ENCODE measurements around the gene OSTC. TPM values are rescaled to one million over a fixed set of nuclear protein-coding genes. Genes with fewer than 3 reads are reported as not detected.

Gene OSTC
- total RNA-seq, 4 donors from 2014 or later: 31.2 to 53.9 (median 37.2) TPM

DNA sequence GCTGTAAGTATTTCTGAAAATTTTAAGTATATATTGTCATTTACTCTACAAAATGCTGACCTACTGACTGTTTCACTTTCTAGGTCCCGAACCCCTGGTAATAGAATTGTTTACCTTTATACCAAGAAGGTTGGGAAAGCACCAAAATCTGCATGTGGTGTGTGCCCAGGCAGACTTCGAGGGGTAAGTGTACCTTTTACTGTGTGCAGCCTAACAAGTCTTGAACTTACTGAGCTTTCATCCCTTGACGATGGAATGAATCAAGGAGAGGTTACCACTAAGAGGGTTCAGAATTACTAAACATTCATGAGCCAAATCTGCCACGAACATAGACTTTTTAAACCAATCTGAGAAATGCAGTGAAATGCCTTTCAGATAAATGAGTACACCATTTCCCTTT is 28.4 kb upstream of the OSTC start:
- H3K27me3 ChIP-seq: no peaks in the 10 kb centered on the region
- no peaks in the 10 kb centered on the region for H3K9me3 ChIP-seq
- peaks cover 0 to 53% (median 0%) of the 10 kb centered on the region in 3 donors for H3K36me3 ChIP-seq
- H3K4me3 ChIP-seq: no peak overlapping the region
- TF ChIP-seq, protein P1, sequence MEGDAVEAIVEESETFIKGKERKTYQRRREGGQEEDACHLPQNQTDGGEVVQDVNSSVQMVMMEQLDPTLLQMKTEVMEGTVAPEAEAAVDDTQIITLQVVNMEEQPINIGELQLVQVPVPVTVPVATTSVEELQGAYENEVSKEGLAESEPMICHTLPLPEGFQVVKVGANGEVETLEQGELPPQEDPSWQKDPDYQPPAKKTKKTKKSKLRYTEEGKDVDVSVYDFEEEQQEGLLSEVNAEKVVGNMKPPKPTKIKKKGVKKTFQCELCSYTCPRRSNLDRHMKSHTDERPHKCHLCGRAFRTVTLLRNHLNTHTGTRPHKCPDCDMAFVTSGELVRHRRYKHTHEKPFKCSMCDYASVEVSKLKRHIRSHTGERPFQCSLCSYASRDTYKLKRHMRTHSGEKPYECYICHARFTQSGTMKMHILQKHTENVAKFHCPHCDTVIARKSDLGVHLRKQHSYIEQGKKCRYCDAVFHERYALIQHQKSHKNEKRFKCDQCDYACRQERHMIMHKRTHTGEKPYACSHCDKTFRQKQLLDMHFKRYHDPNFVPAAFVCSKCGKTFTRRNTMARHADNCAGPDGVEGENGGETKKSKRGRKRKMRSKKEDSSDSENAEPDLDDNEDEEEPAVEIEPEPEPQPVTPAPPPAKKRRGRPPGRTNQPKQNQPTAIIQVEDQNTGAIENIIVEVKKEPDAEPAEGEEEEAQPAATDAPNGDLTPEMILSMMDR (IDR thresholded peaks at IDR 0.05): no peak
- TF ChIP-seq POLR2A (IDR thresholded peaks at IDR 0.05): no peak
- peaks cover 0 to 22% (median 0%) of the 10 kb centered on the region in 4 donors for H3K4me1 ChIP-seq
- no peak overlapping the region for H3K27ac ChIP-seq
- no peak for DNase-seq

DNA sequence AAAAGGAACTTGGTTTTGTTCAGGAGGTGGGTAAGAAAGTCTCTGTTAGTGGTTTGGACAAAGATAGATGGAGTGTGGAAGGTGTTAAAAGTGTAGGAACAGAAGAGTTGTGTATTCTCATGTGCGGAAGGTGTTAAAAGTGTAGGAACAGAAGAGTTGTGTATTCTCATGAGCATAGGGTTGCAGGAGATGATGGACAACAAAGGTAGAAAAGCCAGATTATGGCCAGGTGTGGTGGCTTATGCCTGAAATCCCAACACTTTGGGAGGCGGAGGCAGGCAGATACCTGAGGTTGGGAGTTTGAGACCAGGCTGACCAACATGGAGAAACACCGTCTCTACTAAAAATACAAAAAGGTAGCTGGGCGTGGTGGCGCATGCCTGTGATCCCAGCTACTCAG is 27.6 kb upstream of the OSTC start:
- H3K9me3 ChIP-seq: no peaks in the 10 kb centered on the region
- H3K27me3 ChIP-seq: no peaks in the 10 kb centered on the region
- no peak for DNase-seq
- H3K27ac ChIP-seq: no peak overlapping the region
- peaks cover 0 to 61% (median 0%) of the 10 kb centered on the region in 3 donors for H3K36me3 ChIP-seq
- no peak for TF ChIP-seq POLR2A (IDR thresholded peaks at IDR 0.05)
- TF ChIP-seq, protein P1 (IDR thresholded peaks at IDR 0.05): no peak
- peaks cover 0 to 22% (median 0%) of the 10 kb centered on the region in 4 donors for H3K4me1 ChIP-seq
- H3K4me3 ChIP-seq: no peak overlapping the region

DNA sequence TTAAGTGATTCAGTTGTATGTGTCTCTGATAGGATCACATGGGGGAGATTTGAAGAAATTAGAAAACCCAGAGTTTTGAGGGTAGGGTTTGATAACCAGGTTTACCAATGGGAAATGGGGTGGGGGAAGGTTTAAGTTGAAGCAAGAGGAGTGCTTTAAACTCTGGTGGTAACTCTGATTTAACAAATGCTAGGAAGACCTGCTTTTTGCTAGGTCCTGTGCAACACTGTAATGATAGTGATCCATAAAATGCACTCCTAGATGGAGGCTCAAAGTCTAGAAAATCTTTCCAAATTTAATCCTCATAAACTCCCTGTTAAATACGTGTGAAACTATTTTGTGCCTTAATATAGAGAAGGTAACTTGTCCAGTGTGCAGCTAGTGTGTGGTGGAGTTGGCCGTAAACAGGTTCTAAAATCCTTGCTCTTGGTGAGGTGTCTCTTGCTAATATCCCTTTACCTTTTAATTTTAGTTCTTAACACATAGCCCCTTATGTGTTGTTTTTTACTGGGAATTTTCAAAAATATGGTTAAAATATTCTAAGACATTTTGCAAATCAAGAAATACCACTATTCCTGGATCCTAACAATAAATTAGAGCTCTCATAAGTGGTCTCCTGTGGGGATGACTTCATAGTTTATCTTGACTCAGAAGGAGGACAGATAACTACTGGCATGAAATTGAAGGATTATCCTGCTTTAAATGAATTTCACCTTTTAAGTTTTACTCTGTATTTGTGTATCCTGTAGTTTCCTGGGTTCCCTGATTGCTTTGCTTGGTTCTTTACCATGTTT is 25.9 kb upstream of the OSTC start:
- H3K36me3 ChIP-seq: peaks cover 0 to 74% (median 0%) of the 10 kb centered on the region in 3 donors
- H3K27me3 ChIP-seq: no peaks in the 10 kb centered on the region
- TF ChIP-seq POLR2A (IDR thresholded peaks at IDR 0.05): no peak
- TF ChIP-seq, protein P1 (IDR thresholded peaks at IDR 0.05): no peak

DNA sequence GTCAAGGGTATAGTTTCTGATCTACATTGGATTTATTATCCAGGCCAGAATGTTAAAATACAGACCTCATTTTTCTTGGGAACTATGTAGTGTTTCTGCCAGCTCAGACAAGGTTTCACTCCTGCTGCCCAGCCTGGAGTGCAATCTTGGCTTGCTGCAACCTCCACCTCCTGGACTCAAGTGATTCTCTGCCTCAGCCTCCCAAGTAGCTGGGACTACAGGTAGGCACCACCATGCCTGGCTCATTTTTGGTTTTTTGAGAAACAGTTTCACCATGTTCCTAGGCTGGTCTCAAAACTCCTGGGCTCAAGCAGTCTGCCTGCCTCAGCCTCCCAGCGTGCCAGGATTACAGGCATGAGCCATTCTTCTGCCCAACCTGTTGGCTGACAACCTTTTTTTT is 24.3 kb upstream of the OSTC start:
- no peak overlapping the region for H3K27ac ChIP-seq
- TF ChIP-seq POLR2A (IDR thresholded peaks at IDR 0.05): no peak
- TF ChIP-seq, protein P1 (IDR thresholded peaks at IDR 0.05): no peak
- H3K36me3 ChIP-seq: peaks cover 0 to 89% (median 0%) of the 10 kb centered on the region in 3 donors

More for the DNA sequence above, 25.9 kb upstream of the OSTC start:
- no peak for DNase-seq
- peaks cover 0 to 22% (median 0%) of the 10 kb centered on the region in 4 donors for H3K4me1 ChIP-seq
- no peak overlapping the region for H3K4me3 ChIP-seq
- H3K27ac ChIP-seq: no peak overlapping the region
- H3K9me3 ChIP-seq: no peaks in the 10 kb centered on the region

DNA sequence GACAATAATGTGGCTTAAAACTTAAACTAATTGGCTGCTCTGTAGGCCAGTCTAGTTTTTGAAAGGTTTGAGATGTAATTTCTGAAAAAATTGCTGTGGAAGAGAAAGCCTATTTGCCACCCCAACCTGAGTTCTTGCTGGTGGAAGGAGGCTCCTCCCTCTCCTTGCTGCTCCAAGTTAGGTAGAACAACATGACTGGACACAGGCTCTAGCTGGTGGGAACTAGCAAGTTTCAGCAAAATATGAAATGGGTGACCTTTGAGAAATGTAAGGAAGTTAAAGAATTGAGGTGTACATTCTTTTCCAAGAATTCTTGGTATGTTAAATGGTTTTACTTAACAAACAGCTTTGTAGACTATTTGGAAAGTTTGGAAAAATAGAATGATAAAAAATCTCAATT is 22.0 kb upstream of the OSTC start:
- TF ChIP-seq, protein P1 (IDR thresholded peaks at IDR 0.05): no peak
- TF ChIP-seq POLR2A (IDR thresholded peaks at IDR 0.05): no peak
- H3K36me3 ChIP-seq: peaks cover 0 to 93% (median 0%) of the 10 kb centered on the region in 3 donors
- no peak for DNase-seq
- no peak overlapping the region for H3K27ac ChIP-seq
- H3K4me1 ChIP-seq: peaks cover 0 to 1% (median 0%) of the 10 kb centered on the region in 4 donors
- no peaks in the 10 kb centered on the region for H3K9me3 ChIP-seq
- no peaks in the 10 kb centered on the region for H3K27me3 ChIP-seq
- H3K4me3 ChIP-seq: no peak overlapping the region

More for the DNA sequence above, 24.3 kb upstream of the OSTC start:
- H3K4me1 ChIP-seq: peaks cover 0 to 22% (median 0%) of the 10 kb centered on the region in 4 donors
- H3K4me3 ChIP-seq: no peak overlapping the region
- no peaks in the 10 kb centered on the region for H3K9me3 ChIP-seq
- no peaks in the 10 kb centered on the region for H3K27me3 ChIP-seq
- no peak for DNase-seq

All from Peyer's patch (tissue), 4 donors.